ENCODE measurements around the gene LDLRAD1. TPM values are rescaled to one million over a fixed set of nuclear protein-coding genes. Genes with fewer than 3 reads are reported as not detected.
A peak's percentile ranks its signal among the peaks of the same experiment; 100 is the strongest.

Gene LDLRAD1
- total RNA-seq, 1 experiment from 2014 or later, result not detected

DNA sequence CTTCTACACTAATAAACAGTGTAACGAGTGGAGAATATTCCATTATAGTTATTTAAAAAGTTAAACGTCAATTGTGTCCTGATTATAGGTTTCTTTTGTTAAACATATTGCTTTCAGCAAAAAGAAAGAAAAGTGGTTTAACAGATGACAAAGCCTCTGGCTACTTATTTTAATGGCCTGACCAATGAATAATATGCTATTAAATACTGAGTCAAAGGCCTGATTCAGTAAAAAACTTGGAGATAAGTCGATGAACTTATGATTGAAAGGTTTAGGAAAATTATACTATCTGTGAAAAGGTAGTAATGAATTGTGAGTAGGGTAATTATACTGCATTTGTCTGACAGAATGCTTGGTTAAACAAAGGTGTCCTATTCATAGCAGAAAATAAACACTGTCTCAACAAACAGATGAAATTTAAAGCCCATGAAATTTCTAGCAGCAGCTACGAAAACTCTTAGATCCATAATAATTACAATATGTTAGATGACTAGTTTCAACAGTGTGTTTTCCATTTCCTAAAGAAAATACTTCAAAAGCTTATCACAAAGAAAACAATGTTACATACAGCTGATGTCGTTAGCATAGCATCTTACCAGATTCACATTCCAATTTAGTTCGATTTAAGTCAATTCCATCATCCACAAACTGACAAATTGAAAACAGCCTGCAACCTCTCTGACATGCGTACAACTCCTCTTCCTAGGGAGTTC is 28.8 kb upstream of the LDLRAD1 start:
- H3K9ac ChIP-seq (ENCODE audit: extremely low read depth, insufficient read length, low read length), result no peak overlapping the region
- no peaks in the 10 kb centered on the region for H3K9me3 Mint-ChIP-seq
- no peak overlapping the region for H4K5ac ChIP-seq (ENCODE audit: insufficient read length, low read depth, low read length)
- no peaks in the 10 kb centered on the region for H3K27me3 Mint-ChIP-seq (ENCODE audit: low read depth)
- no peak overlapping the region for H3K56ac ChIP-seq (ENCODE audit: insufficient read length, low read depth, low read length)
- no peak overlapping the region for H2BK120ac ChIP-seq (ENCODE audit: low read depth, low read length, poor library complexity, severe bottlenecking)
- no peak overlapping the region for H3K23ac ChIP-seq (ENCODE audit: insufficient read length, low read depth, low read length)
- peaks cover 2% of the 10 kb centered on the region for H3K23me2 ChIP-seq (ENCODE audit: insufficient read length, low read depth, low read length, poor library complexity, severe bottlenecking)
- DNase-seq, result no peak
- no peak overlapping the region for H3K18ac ChIP-seq (ENCODE audit: insufficient read length, low read depth, low read length)
- H2AFZ ChIP-seq (ENCODE audit: low read length), result no peak overlapping the region
- 0 out of 7 replicates have a peak overlapping the region, but pooled peaks of 1 of the 3 experiments have one; percentile 37 for H3K27ac Mint-ChIP-seq
- no peak overlapping the region for H2BK12ac ChIP-seq (ENCODE audit: insufficient read length, low read depth, low read length)
- peaks cover 2% of the 10 kb centered on the region for H3K79me1 ChIP-seq (ENCODE audit: insufficient read depth, low read depth, low read length, poor library complexity, severe bottlenecking)
- no peaks in the 10 kb centered on the region for H3K4me1 Mint-ChIP-seq
- no peak overlapping the region for H3K27ac ChIP-seq (ENCODE audit: insufficient read length, low read depth, low read length)
- no peak overlapping the region for H4K91ac ChIP-seq (ENCODE audit: insufficient read length, low read depth, low read length)
- no peak overlapping the region for H2AK5ac ChIP-seq (ENCODE audit: insufficient read length, low read length)
- H3K4ac ChIP-seq (ENCODE audit: low read depth, low read length), result no peak overlapping the region
- H3K4me2 ChIP-seq (ENCODE audit: insufficient read depth, insufficient read length, low read length), result no peak overlapping the region
- H3K4me3 Mint-ChIP-seq, result no peak overlapping the region
- no peak overlapping the region for H2BK5ac ChIP-seq (ENCODE audit: insufficient read length, low read length)
- peaks cover 8 to 20% (median 13%) of the 10 kb centered on the region in 3 experiments; a peak in 5 of 7 replicates for H3K36me3 Mint-ChIP-seq (ENCODE audit: insufficient read depth in 1 of 3, low read depth in 3 of 3)
- H2BK15ac ChIP-seq (ENCODE audit: low read depth, low read length), result no peak overlapping the region
- no peaks in the 10 kb centered on the region for H3K4me1 ChIP-seq (ENCODE audit: insufficient read depth, low read length)
- no peaks in the 10 kb centered on the region for H3K27me3 ChIP-seq (ENCODE audit: insufficient read depth, low read length)
- TF ChIP-seq, protein P1, sequence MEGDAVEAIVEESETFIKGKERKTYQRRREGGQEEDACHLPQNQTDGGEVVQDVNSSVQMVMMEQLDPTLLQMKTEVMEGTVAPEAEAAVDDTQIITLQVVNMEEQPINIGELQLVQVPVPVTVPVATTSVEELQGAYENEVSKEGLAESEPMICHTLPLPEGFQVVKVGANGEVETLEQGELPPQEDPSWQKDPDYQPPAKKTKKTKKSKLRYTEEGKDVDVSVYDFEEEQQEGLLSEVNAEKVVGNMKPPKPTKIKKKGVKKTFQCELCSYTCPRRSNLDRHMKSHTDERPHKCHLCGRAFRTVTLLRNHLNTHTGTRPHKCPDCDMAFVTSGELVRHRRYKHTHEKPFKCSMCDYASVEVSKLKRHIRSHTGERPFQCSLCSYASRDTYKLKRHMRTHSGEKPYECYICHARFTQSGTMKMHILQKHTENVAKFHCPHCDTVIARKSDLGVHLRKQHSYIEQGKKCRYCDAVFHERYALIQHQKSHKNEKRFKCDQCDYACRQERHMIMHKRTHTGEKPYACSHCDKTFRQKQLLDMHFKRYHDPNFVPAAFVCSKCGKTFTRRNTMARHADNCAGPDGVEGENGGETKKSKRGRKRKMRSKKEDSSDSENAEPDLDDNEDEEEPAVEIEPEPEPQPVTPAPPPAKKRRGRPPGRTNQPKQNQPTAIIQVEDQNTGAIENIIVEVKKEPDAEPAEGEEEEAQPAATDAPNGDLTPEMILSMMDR (conservative IDR thresholded peaks at IDR 0.05), result no peak
- H4K8ac ChIP-seq (replicated peaks; ENCODE audit: insufficient read length, low read depth, low read length), result no peak overlapping the region
- no peak overlapping the region for H2BK20ac ChIP-seq (ENCODE audit: low read depth, low read length, poor library complexity, severe bottlenecking)
- no CpG with 5 or more reads among the region's 7 CpGs for WGBS (ENCODE audit: extremely low coverage, insufficient read length, low lambda C conversion rate)
- H3T11ph ChIP-seq (ENCODE audit: low read length), result no peak overlapping the region
- peaks cover 7% of the 10 kb centered on the region; the same call in 1 of the 2 replicates for H3K79me2 ChIP-seq (ENCODE audit: insufficient read depth, low read length)
- no peaks in the 10 kb centered on the region for H3K9me3 ChIP-seq (ENCODE audit: control insufficient read depth, low read depth, low read length)
- no peak overlapping the region for H3K14ac ChIP-seq (ENCODE audit: insufficient read depth, low read length)
- H4K20me1 ChIP-seq (ENCODE audit: control insufficient read depth, insufficient read depth, insufficient read length), result no peaks in the 10 kb centered on the region

Data from H9 (cell line).